ENCODE results near the gene DYNLL2.

GRCh38 chr17:58060596-58061191 lies 22.5 kb upstream of the DYNLL2 start:
- TF ChIP-seq ZNF274 (IDR thresholded peaks at IDR 0.05; ENCODE audit: low read depth, low read length), result no peak
- TF ChIP-seq YY1 (IDR thresholded peaks at IDR 0.05; ENCODE audit: insufficient read depth, insufficient read length), result no peak
